Heart right ventricle (tissue), 16 donors: ENCODE data around the gene SRGN. TPM values are rescaled to one million over a fixed set of nuclear protein-coding genes. Genes with fewer than 3 reads are reported as not detected.

Experiments used
- ATAC-seq, 8 donors: fragments of 200-7000 bp; cut with Tn5 transposase; one replicate each; pipeline ENCODE4 v1.9.1; 2020; ENCODE audit warnings: mild to moderate bottlenecking in 8 of 8, moderate library complexity in 8 of 8, moderate number of reproducible peaks in 1 of 8
- DNase-seq, 2 donors: peaks; one replicate each; pipeline ENCODE4 v3.0.0-alpha.2; 2020
- H3K27ac ChIP-seq, 10 donors: fragments of 200-600 bp; sonication (generic) in 2 of 10; one replicate each; pipeline versions ENCODE4 v1.5.0 to v1.8.0; 2020 to 2022; ENCODE audit warnings: mild to moderate bottlenecking in 3 of 10
- H3K27me3 ChIP-seq, 7 donors: fragments of 200-600 bp; one replicate each; pipeline ENCODE4 v1.8.0; 2021 to 2022; ENCODE audit warnings: mild to moderate bottlenecking in 2 of 7
- H3K36me3 ChIP-seq, 9 donors: fragments of 200-600 bp; sonication (generic) in 1 of 9; one replicate each; pipeline versions ENCODE4 v1.5.0 to v1.8.0; 2020 to 2022; ENCODE audit warnings: mild to moderate bottlenecking in 2 of 9
- H3K4me1 ChIP-seq, 9 donors: fragments of 200-600 bp; sonication (generic) in 1 of 9; one replicate each; pipeline versions ENCODE4 v1.5.0 to v1.8.0; 2020 to 2022; ENCODE audit warnings: mild to moderate bottlenecking in 4 of 9
- H3K4me3 ChIP-seq, 10 donors: fragments of 200-600 bp; sonication (generic) in 2 of 10; one replicate each; pipeline versions ENCODE4 v1.5.0 to v1.8.0; 2020 to 2022; ENCODE audit warnings: mild to moderate bottlenecking in 7 of 10, moderate library complexity in 2 of 10
- H3K9me3 ChIP-seq, 11 donors: fragments of 200-600 bp in 10 of 11; sonication (generic) in 2 of 11; one replicate each; pipeline versions ENCODE4 v1.5.0 to v1.8.0; 2013 to 2022; ENCODE audit warnings: mild to moderate bottlenecking in 2 of 11, control low read depth in 1 of 11, moderate library complexity in 1 of 11
- WGBS, 2 donors: extraction: QIAGEN DNeasy Blood & Tissue Kit; methylation state at CpG; one replicate each; pipeline ENCODE4 v1.1.7; 2013; ENCODE audit warnings: inconsistent platforms in 1 of 2; 5-methylcytosine and 5-hydroxymethylcytosine counted together
- intact Hi-C, 10 donors: fragments of 100-400 bp; cut with DNase I; formaldehyde crosslinking; loops; one replicate each; pipeline versions ENCODE4 v1.11.1 to v1.14.2; 2022
- polyA plus RNA-seq, 2 donors: library from polyadenylated mRNA; stranded (reverse); fragments of 200-250 nt; gene quantifications; one replicate each; pipeline ENCODE4 v1.2.3, GENCODE V29; 2013
- total RNA-seq, 10 donors: library from RNA; stranded (reverse); fragmentation: NEBNext Ultra II Directional in 3 of 10; extraction: Animal tissue kit (Norgen Biotek cat#: 25700) in 3 of 10; gene quantifications; one replicate each; pipeline versions ENCODE4 v1.2.1 to v1.2.4, GENCODE V29; 2021 to 2023
- TF ChIP-seq, protein P1 (sequence below), 9 donors: fragments of 200-600 bp; sonication (generic) in 2 of 9; IDR thresholded peaks; one replicate each; pipeline versions ENCODE4 v1.5.0 to v1.8.0; 2021 to 2022; ENCODE audit warnings: antibody characterized with exemption in 9 of 9, mild to moderate bottlenecking in 5 of 9, moderate library complexity in 1 of 9
- donor health status: Arrhythmogenic right ventricular cardiomyopathy.
- donor health status: ischemic (EF 13 %, LVEDD 7.1; RV severe dilation, severe dysfunction).
- donor health status: healthy with polysubstance abuse.
- donor health status: DM: no; HTN: yes; CAD: no.
- donor health status: DM: no; HTN: no; CAD: no.
- donor health status: ischemic (EF 25% LVEDD 6.9; RV normal size, moderate dysfunction).
- donor health status: ischemic (EF 25% LVEDD 5.7; RV mildly dilated, moderate dysfunction).
- donor health status: healthy.
- donor health status: DM: yes; HTN: yes; CAD: no.
- donor health status: Ischemic cardiomyopathy.
- donor health status: ischemic (EF 35%, LVEDD 5.7; RV mildly dilated, moderate dysfunction).
- donor health status: nonischemic (EF 11% LVEDD 7.7; RV severe dilation, severe dysfunction).
- donor health status: DM: yes; HTN: yes; CAD: no.
- donor health status: PGD.
- donor health status: ischemic (EF 29% LVEDD 5.4; RV normal size, mild dysfunction).
- donor health status: nonischemic (EF 23%, LVEDD 6.1; RV moderate dilation, normal function).

Gene SRGN
- total and polyA plus RNA-seq, 12 donors = 23.1 to 156 (median 51.8) TPM

DNA sequence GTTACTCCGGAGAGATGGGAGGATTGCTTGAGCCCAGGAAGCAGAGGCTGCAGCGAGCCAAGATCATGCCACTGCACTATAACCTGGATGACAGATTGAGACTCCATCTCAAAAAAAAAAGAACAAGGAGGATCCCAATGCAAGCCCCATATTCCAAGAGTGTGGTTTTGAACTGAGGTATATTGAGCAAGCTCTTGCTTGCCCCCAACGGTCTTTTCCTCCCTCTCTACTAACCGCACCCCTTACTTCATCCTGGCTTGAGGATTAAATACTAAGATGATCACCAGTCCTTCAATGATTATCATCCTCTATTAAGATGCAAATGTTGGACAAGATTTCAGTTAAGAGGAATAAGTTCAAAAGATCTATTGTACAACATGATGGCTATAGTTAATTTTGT, 12.5 kb upstream of the SRGN start:
- Histone ChIP-seq H3K27ac (no peak overlapping the region), H3K27me3 (no peaks in the 10 kb centered on the region), H3K4me1 (peaks cover 0 to 35% (median 0%) of the 10 kb centered on the region in 9 donors), H3K4me3 (no peak overlapping the region), H3K36me3 (no peaks in the 10 kb centered on the region), H3K9me3 (no peaks in the 10 kb centered on the region)
- TF ChIP-seq, protein P1, sequence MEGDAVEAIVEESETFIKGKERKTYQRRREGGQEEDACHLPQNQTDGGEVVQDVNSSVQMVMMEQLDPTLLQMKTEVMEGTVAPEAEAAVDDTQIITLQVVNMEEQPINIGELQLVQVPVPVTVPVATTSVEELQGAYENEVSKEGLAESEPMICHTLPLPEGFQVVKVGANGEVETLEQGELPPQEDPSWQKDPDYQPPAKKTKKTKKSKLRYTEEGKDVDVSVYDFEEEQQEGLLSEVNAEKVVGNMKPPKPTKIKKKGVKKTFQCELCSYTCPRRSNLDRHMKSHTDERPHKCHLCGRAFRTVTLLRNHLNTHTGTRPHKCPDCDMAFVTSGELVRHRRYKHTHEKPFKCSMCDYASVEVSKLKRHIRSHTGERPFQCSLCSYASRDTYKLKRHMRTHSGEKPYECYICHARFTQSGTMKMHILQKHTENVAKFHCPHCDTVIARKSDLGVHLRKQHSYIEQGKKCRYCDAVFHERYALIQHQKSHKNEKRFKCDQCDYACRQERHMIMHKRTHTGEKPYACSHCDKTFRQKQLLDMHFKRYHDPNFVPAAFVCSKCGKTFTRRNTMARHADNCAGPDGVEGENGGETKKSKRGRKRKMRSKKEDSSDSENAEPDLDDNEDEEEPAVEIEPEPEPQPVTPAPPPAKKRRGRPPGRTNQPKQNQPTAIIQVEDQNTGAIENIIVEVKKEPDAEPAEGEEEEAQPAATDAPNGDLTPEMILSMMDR (IDR thresholded peaks at IDR 0.05) = no peak
- intact Hi-C loops = no loop called here
- ATAC-seq = no peak
- DNase-seq = no peak
- WGBS, 2 donors = 84 to 86% methylated on average over 4 of the region's 4 CpGs

DNA sequence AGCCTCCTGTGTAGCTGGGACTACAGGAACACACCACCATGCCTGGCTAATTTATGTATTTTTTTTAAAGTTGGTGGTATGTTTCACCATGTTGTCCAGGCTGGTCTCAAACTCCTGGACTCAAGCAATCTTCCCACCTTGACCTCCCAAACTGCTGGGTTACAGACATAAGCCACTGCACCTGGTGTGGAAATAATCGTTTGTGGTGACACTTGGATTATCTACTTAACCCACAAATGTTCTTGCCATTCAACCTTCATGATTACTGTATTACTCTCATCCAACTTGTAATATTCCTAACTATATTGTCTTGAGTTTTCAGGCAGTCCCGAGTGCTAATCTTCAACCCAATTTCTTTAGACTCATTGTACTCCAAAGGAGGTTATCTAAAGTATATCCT, 9.6 kb upstream of the SRGN start:
- 67 to 84% methylated on average over 2 of the region's 2 CpGs for WGBS, 2 donors
- intact Hi-C loops = no loop called here
- no peaks in the 10 kb centered on the region for H3K9me3 ChIP-seq
- DNase-seq (no peak), ATAC-seq (no peak)
- peaks cover 0 to 12% (median 0%) of the 10 kb centered on the region in 9 donors for H3K4me1 ChIP-seq
- no peak overlapping the region for H3K27ac ChIP-seq
- H3K4me3 ChIP-seq = no peak overlapping the region
- TF ChIP-seq, protein P1 (IDR thresholded peaks at IDR 0.05) = no peak
- no peaks in the 10 kb centered on the region for H3K27me3 ChIP-seq
- no peaks in the 10 kb centered on the region for H3K36me3 ChIP-seq

DNA sequence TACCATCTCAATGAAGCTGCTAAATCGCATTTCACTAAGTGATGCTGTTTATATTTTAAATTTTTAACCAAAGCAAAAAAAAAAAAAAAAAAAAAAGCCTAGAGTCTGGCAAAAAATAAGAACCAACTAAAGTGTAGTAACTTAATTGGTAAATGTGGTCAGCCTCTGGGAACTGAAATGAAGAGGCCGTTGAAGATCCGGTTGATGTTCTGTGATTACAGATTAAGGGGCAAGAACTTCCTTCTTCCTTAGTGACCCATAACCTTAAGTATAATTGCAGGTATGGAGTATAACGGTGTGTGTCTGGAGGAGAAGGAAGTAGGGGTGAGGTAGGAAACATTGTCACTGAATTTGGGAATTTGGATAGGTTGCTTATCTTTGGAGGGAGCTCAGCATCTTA, 7.7 kb upstream of the SRGN start:
- TF ChIP-seq, protein P1 (IDR thresholded peaks at IDR 0.05) = no peak

DNA sequence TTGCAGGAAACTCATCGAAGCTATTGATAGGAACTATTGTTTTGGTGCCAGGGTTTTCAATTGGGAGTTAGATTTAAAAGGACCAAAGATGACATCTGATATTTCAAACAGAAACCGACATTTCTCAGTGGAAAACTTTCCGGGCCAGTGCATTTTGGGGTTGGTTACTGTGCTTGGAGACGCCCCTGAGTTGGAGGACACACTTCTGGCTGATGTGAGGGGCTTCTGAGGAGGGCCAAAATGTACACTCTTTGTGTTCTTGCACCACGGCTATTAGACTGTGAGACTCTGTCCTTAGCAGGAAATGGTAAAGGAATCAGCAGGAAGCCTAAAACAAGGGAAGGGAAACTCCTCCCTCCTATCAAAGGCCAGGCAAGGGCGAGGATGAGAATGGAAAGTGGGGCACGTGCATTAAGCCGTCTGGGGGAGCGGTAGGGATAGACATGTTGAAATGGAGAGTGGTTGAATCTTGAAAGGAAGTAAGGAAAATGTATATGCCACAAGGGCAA, 1.8 kb upstream of the SRGN start:
- TF ChIP-seq, protein P1 (IDR thresholded peaks at IDR 0.05) = no peak
- 40 to 44% methylated on average over 9 of the region's 9 CpGs for WGBS, 2 donors
- Histone ChIP-seq H3K4me1 (peaks cover 0 to 41% (median 15%) of the 10 kb centered on the region in 9 donors), H3K27me3 (no peaks in the 10 kb centered on the region), H3K4me3 (peak overlapping the region in 6 of 10 donors; percentile 6 to 71 (median 36)), H3K27ac (peak overlapping the region; percentile 69 to 98 (median 84)), H3K36me3 (peaks cover 0 to 11% (median 0%) of the 10 kb centered on the region in 9 donors), H3K9me3 (no peaks in the 10 kb centered on the region)
- ATAC-seq = peak; percentile 11 to 71 (median 62)
- intact Hi-C loops = loop anchor here in 2 of 10 donors (2.0 to 5.0 kb wide), 2 partner anchors 13 to 34 kb away; no protein-coding TSS in a partner anchor
- DNase-seq = peak in 1 of 2 donors; percentile 55

More for the DNA sequence above, 7.7 kb upstream of the SRGN start:
- WGBS, 2 donors = 68 to 74% methylated on average over 4 of the region's 4 CpGs
- intact Hi-C loops = no loop called here
- Histone ChIP-seq H3K36me3 (no peaks in the 10 kb centered on the region), H3K4me3 (no peak overlapping the region), H3K27me3 (no peaks in the 10 kb centered on the region), H3K4me1 (peaks cover 0 to 5% (median under 1%) of the 10 kb centered on the region in 9 donors), H3K27ac (peak overlapping the region in 1 of 10 donors; percentile 5), H3K9me3 (no peaks in the 10 kb centered on the region)
- ATAC-seq = no peak
- DNase-seq = no peak
